ENCODE data around the gene ACSM2B.
"Not testable (repeated sequence)": the region's sequence is repeated elsewhere in the genome, so short reads cannot be mapped to it uniquely, and the experiment has no call there.

The ACSM2B gene

DNA sequence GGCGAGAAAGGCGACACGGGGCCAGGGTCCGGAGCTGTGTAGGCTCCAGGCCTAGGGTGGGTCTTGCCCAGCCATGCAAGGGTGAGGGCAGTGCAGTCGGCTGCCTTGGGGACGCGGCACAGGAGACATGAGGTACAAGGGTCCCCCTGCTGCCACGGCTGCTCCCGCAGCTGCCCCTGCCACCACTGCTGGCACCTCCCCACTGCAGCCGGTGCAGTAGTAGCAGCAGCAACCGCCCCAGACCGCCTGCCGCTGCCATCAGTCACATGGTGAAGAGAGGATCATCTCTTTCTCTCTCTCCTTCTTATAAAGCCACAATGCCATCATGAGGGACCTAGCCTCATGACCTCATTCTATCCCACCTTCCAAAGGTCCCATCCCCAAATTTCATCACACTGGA is 44.4 kb downstream of the ACSM2B start:
- not testable (repeated sequence) for DNase-seq

GRCh38 chr16:20520103-20520502 is 56.1 kb downstream of the ACSM2B start:
- no peak for DNase-seq

DNA sequence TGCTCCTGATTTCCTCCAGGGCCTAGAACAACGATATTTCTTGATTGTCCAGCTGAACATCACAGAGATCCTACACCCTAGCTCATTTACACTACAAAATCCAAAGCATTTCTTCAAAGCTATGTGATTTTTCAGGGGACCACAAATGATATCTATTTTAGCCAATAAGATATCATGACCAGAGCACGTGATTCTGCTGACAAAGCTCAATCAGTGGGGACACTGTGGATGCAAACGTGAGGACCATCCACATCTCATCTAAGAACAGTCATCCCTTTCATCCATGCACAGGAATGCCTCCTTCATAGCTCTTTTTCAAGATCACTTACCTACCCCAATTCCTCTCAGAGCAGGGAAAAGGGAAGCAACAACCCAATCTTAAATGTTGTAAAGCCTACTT is 56.9 kb downstream of the ACSM2B start:
- DNase-seq = no peak

- DNase-seq = no peak
Measured at GRCh38 chr16:20517149-20517548, 59.0 kb downstream of the ACSM2B start.

GRCh38 chr16:20515688-20516090 is 60.5 kb downstream of the ACSM2B start:
- no peak for DNase-seq

GRCh38 chr16:20510323-20510722 is 65.8 kb downstream of the ACSM2B start:
- DNase-seq = no peak

- DNase-seq = no peak
Measured at GRCh38 chr16:20507280-20507679, 68.9 kb downstream of the ACSM2B start.

GRCh38 chr16:20504418-20504817 is 71.7 kb downstream of the ACSM2B start:
- no peak for DNase-seq

GRCh38 chr16:20491448-20491847 is 84.7 kb downstream of the ACSM2B start:
- DNase-seq = not testable (repeated sequence)

GRCh38 chr16:20490994-20491393 is 85.2 kb downstream of the ACSM2B start:
- DNase-seq = not testable (repeated sequence)
